Measurements from ENCODE around the gene WNT7A.
"Not testable (repeated sequence)": the region's sequence is repeated elsewhere in the genome, so short reads cannot be mapped to it uniquely, and the experiment has no call there.

WNT7A gene

DNA sequence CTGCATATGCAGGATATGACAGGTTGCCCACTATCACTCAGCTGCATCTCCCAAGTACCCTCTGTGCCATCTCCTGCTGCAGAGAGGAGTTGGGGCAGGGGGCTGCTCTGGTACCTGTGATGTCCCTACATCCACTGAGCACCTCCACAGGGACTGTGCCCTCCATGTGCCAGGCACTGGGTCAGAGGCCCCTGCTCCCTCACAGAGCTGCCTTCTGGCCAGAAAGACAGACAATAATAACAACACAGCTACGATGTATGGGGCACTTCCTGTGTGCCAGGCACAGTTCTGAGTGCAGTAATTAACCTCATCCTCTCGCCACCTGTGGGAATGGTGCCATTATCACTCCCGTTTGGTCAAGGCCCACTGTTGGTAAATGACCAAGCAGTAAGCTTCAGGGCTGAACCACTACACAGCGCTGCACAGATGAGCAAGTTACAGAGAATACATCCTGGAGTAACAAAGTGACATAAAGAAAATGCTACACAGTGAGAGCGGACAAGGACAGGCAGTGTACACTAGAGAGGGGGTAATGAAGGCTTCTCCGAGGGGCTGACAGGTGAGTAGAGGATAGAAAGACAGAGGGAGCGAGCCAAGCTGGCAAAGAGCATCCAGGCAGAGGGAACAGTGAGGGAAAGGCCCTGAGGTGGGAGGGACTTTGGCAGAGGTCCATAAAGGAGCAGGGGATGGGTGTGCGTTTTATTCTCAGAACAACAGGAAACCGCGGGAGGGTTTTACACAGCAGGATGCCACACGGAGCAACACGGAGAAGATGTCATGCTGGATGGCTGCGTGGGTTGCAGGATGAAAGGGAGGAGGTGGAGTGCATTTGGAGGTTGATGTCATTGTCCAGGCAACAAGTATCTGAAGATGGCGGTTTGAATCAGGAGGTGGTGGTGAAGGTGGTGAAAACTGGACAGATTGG lies 13.6 kb downstream of the WNT7A start:
- H3K4me3 ChIP-seq (ENCODE audit: low read depth, low read length): no peak overlapping the region

DNA sequence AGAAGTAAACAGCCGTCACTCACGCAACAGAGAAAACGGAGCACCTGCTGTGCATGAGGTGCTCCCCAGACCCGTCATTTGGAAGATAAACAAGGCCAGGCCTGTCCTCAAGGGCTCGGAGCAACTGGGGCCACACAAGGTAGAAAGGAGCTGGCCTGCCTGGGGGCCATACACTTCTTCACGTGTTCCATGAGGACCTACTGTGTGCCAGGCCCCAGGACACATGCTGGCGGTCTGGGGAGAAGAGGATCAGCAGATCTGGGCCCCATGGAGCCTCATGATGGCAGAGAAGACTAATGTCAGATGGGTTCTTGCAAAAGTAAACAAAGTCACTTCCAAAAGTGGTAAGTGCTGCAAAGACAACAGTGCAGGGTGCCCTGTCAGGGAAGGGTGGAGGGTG lies 14.3 kb downstream of the WNT7A start:
- no peak overlapping the region for H3K4me3 ChIP-seq (ENCODE audit: low read depth, low read length)

DNA sequence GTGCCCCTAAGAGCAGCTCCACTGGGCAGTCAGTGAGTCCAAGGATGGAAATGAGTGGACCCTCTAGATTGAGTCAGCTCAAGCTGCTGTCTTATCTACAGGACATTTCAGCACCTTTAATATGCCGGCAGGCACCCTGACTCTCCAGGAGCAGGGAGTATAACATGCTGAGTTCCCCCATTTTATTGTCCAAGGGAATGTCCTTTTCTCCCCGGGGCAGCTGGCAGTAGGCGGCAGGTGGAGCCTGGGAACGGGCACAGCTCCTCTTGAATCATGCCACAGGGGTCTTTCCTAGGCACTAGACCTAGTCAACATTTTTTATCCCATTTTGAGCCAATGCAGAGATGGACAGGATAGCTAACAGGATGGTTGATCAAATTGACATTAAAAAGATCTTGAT lies 14.8 kb downstream of the WNT7A start:
- H3K4me3 ChIP-seq (ENCODE audit: low read depth, low read length): no peak overlapping the region

DNA sequence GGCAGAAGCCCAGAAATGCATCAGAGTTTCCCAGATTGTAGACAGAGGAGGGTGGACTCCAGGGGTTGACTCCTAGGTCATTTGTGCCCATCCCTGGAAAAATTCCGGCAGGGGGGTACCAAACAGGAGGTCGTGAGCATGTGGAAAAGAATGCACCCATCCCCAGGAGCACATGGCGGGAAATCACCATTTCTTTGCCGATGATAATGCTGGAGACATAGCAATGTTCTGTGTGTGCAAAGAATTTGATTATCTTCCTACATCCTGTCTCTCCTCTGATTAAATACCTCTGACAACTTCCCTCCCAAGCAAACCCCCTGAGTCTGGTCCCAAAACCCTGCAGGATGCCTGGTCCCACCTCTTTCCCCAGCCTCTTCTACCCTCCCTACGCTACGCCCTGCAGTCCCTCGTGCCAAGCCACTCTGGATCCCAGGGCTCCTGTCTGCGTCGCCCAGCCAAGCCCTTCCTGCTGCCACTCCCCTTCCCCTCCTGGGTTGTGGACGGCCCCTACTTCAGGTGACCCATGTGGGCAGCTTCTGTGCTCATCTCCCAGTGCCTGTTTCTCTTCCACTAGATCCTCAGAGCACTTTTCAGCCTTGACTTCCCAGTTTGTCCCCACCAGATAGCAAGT lies 15.8 kb downstream of the WNT7A start:
- no peak overlapping the region for H3K4me3 ChIP-seq (ENCODE audit: low read depth, low read length)

DNA sequence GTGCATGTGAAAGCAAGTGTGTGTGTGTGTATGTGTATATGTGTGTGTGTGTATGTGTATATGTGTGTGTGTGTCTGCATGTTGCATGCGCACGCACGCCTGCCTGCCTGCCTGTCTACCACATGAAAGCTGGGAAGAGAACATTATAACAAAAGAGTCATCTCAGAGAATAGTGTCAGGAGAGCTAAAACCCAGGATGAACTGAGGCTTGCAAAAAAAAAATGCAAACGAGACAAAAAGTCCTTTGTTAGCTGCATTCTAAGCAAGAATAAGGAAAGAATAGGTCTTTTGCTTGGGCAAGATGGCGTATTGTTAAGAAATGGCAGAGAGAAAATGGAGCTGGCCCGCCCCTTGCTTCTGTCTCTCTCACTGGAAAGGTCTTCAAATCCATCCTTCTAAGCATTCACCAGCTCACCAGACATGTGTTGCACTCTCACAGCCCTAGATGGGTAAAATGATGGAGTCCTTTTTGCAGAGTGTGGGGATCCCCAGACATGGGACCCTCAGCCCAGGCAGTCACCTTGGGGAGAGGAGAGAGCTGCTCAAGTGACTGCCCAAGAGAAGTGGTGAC lies 16.4 kb downstream of the WNT7A start:
- no peak overlapping the region for H3K4me3 ChIP-seq (ENCODE audit: low read depth, low read length)

DNA sequence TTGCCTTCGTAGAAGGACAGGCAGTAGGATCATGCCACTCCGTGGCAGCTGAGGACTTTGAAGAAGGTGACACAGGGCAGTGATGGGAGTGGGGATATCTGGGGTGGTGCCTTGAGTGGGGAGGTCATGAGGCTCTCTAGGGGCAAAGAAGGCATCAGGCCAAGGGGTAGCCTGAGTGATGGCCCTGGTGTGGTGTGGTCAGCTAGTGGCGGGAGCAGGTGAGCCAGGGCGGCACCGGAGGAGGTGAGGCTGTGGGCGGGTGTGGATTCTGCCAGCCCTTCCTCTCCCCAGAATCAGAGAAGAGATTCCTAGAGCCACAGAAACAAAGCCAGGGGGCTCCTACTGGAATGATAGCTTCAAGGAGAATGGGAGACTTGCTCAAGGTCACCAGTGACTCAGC lies 18.4 kb downstream of the WNT7A start:
- H3K4me3 ChIP-seq (ENCODE audit: low read depth, low read length): no peak overlapping the region

DNA sequence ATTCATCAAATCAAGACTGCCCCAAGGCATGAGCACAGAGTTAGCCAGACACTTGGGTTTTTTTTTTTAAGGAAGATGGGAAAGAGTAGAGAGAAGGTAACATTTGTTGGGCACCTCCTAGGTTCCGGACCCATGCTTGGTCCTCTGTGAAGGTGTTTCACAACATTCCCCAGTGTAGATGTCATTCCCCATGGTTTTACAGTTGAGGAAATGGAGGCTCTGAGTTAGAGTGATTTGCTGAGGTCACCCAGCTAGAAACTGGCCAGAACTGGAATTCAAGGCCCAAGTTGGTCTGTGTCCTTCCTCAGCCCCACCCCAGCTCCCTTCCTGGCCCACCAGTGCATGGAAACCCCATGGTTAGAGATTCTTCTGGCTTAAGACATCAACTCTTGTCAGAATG lies 19.9 kb downstream of the WNT7A start:
- no peak overlapping the region for H3K4me3 ChIP-seq (ENCODE audit: low read depth, low read length)

DNA sequence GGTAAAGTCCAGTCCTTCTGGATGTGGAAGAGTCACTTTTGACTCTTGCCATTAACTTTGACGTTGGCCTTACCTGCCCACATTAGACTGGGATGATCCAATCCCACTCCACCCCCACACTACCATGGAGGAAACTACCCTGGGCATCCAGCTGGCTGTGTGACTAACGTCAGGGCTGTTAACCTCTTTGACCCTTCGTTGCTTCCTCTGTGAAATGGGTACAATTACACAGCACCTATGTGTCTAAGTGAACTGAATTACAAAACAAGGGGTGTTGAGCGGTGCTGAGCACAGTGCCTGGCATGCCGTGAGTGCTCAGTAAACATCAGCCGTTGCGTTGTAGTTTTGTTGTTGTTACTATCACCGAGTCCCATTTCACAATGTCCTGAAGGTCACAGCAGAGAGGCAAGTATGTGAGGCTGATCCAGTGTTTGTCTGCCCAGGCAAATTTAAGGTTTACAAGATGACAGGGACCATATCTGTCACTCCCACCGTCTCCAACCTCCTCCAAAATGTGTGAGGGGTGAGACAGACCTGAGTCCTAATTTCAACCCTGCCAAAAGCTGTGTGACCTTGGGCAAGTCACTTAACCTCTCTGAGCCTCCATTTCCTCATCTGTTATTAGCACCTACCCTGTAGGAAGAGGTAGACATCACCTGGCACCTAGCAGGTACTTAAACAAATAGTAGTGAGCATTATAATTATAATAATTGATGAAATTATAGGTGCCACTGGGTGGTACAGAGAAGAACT lies 20.9 kb downstream of the WNT7A start:
- no peak overlapping the region for H3K4me3 ChIP-seq (ENCODE audit: low read depth, low read length)

DNA sequence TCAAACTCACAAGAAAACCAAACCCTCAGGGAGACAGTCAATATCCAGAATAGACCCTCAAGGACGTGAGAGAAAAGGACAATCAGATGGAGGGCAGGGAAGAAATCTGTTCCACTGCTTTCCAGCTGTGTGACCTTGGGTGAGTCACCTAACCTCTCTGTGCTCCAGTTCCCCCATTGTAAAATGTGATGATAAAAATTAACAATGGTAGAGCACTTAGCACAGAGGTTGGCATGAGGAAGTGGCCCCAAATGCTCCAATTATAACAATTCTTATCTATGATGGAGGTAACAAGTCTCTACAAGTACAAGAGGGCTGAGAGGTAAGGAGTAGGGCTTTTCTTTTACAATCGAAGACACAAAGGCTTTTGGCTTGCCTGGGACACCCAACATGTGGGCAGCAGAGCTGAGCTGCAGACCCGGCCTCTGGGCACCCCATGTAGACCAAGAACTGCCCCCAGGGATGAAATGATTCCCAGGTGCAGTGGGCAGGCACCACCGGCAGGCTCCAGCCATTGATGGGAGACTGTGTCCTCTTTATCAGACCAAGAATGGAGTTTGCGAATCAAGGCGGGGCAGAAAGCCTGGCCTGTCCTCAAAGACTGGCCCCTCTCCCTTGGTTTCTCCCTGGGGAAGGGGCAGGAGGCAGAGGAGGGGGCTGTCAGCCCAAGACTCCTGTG lies 22.0 kb downstream of the WNT7A start:
- no peak overlapping the region for H3K4me3 ChIP-seq (ENCODE audit: low read depth, low read length)

DNA sequence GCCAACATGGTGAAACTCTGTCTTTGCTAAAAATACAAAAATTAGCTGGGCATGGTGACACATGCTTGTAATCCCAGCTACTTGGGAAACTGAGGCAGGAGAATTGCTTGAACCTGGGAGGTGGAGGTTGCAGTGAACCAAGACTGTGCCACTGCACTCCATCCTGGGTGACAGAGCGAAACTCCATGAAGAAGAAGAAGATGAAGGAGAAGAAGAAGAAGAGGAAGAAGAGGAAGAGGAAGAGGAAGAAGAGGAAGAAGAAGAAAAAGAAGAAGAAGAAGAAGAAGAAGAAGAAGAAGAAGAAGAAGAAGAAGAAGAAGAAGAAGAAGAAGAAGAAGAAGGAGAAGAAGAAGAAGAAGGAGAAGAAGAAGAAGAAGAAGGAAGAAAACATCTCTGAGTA lies 23.2 kb downstream of the WNT7A start:
- H3K4me3 ChIP-seq (ENCODE audit: low read depth, low read length): not testable (repeated sequence)

DNA sequence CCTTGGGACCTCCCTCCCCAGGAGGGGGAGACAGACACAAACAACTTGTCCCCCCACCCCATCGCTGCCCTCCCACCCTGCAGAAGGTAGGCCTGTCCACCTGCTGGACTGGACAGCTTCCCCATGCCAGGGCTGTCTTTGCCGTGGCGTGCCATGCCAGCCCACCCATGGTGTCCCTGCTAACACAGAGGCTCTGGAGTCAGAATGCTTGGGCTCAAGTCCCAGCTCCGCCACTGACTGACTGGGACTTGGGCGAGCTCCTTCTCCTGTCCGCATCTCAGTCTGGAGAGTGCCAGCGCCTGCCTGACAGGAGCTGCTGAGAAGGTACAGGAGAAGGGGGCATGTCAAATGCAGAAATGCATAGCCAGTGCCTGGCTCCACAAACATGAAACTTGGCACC lies 23.9 kb downstream of the WNT7A start:
- H3K4me3 ChIP-seq (ENCODE audit: low read depth, low read length): no peak overlapping the region

DNA sequence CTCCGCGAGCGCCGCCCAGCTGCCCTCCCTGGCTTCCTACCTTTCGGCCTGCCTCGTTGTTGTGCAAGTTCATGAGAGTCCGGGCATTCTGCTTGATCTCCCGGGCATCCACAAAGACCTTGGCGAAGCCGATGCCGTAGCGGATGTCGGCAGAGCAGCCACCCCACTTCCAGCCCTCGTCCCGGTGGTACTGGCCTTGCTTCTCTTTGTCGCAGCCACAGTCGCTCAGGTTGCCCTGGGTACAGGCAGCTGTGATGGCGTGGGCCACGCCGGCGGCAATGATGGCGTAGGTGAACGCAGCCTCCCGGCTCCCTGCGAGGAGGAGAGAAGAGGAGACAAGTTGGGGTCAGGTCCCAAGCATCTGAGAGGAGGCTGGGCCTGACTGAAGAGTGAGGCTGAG lies 25.4 kb downstream of the WNT7A start:
- no peak overlapping the region for H3K4me3 ChIP-seq (ENCODE audit: low read depth, low read length)

DNA sequence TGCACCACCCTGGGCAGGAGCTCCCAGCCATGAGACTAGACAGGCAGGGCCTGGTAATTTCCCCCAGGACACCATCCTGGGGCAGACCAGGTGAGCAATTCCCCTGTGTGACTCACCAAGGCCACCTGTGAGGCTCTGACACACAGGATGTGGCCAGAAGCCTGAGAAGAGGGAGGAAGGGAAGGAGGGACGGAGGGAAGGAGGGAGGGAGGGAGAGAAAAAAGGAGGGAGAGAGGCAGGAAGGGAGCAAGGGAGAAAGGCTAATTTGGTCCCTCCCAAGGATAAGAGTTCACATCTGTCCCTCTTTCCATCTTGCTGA lies 25.9 kb downstream of the WNT7A start:
- no peak overlapping the region for H3K4me3 ChIP-seq (ENCODE audit: low read depth, low read length)

DNA sequence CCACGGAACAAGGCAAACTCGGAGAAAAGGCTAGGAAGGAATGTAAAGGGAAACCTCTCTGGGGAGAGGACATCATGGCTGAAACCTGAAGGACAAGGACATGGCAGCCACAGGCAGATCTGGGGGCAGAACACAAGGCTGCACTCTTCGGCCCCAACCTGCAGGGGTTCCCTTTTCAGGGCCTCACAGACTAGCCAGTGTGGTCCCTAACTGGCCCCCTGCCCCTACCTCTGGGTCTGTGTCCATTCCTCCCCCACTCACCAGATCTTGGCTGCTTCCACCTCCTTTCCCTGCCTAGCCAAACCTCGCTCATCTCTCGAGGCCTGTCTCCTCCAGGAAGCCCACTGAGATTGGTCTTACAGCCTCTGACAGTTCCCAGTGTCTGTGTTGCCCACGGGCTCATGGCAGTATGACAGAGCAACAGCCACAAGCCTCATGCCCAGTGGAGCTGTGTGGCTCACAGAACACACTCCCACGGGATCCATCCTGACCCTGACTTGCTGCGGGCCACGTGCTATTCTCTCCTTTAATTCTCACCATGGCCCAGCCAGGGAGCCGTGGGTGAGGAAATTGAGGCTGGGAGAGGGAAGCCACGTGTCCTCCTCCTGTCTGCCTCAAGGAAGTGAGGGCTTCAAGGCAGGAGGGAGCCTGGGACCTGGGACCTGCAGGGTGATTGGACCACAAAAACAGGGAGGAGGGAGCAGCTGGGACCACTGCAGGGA lies 26.5 kb downstream of the WNT7A start:
- H3K4me3 ChIP-seq (ENCODE audit: low read depth, low read length): no peak overlapping the region

DNA sequence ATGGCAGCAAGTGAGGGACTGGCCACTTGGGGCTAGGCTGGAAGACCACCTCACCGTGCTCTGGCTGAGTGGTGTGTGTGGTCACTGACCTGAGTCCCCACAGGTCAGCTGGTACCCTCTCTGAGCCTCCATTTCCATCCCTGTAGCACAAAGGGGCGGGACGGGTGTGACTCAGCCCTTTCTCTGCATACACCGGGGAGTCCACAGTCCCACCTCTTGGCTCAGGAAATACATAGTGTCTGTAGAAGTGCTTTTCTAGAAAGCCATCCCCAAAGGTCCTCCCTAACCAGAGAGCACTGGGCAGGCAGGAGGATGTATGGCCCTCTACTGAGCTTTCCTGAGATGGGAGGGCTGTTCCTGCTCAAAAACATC lies 27.2 kb downstream of the WNT7A start:
- no peak overlapping the region for H3K4me3 ChIP-seq (ENCODE audit: low read depth, low read length)

DNA sequence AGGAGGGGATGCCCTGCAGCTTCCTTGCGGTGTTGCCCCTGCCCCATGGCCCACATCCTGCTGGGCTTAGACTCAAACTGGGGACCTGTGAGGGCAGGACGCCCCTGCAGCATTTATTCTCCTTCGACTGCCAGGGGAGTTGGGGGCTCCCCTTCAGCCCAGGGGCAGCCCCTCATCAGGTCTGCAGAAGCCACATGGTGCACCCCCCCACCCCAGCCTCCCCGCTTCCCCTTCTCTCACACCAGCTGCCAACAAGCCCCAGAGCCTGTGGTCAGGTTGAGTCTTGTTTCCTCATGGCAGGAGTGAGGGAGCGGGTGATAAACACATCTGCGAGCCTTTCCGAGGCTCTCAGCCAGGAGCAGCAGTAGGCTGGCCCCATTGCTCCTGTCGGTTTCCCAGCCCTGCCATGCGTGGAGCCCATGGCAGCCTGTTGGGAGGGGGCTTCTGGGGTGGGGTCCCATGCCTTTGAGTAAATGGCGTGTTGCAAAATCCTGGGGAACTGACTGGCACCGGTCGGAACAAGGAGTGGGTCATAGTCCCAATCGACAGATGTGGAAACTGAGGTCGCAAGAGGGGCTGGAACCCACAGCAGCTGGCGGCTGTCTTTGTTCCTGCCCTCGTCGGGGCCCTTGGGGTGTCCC lies 27.8 kb downstream of the WNT7A start:
- H3K4me3 ChIP-seq (ENCODE audit: low read depth, low read length): no peak overlapping the region

DNA sequence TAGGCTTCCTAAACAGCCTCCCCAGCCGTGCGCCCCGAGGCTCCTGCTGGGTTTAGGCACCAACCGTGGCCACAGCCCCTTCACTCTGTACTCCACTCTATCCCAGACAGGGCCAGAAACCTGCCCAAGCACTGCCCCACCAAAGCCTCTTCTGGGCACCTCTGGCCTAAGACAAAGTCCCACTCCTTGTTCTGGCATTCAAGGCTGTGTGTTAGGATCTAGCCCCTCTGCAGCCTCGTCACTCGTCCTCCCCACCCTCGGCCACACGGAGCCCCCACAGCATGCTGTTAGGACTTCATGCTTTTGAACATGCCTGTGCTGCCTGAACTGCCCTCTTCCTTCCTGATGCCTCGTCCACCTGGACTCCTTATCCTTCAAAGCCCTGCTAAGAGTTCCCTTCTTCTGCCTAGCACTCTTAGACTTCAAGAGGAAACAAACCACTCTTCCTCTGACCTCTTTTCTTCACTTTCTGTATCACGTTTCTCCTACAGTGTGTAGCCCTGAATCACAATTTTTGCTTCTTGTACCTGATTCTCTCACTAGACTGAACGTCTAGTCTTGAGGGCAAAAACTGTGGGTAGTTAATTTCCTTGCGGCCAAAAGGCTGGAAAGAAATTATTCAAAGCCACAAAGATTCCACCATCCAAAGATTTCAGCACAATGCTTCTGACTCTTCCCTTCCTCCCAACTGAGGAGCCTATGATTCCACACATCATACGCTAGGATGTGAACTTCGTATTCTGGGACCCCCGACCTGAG lies 28.6 kb downstream of the WNT7A start:
- H3K4me3 ChIP-seq (ENCODE audit: low read depth, low read length): no peak overlapping the region

DNA sequence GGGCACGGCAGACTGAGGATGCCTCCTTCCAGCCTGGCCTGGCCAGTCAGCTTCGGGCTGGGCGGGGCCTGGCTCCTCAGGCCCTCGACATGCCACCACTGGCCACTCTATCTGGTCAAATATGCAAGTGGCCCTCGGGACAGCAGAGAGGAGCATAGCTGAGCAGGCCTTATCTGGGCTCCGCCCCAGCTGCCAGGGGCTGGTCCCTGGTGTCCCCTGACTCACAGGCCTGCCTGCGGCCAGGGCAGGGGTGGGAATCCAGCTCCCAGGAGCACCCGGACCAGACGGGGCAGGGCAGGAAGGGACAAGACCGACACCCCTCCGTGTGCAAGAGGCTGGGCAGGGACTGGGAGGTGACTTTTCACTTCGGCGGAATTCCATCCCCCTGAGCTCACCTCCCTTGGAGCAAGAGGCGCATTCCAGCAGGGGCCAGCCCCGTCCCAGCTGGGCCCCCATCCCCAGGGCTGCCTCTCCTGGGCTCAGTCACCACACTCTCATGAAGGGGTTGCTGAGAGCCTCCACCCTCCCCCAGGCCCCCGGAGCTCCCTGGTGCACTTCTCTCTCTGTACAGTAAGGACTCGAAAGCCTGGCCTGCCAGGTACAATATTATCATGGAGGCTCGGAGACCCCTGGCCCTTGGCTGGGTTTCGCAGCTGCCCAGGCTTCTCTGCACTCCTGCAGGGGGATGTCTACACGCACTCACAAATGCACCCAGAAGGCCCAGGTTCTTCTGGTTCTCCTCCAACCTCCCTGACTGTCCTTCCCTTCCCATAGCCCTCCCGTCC lies 29.5 kb downstream of the WNT7A start:
- no peak overlapping the region for H3K4me3 ChIP-seq (ENCODE audit: low read depth, low read length)

DNA sequence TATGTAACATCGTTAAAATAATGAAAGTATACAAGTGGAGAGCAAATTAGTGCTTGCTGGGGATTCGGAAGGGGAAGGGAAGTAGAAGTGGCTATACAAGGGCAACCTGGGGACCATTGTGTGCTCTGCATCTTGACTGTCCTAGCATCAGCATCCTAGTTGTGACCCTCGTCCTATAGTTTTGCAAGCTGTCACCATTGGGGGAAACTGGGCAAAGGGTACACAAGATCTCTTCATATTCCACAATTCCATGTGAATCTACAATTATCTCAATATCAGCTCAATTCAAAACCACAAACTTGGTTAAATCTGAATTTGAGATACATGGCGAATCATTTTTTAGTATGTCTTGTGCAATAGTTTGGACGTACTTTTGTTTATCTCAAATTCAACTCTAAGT lies 30.9 kb downstream of the WNT7A start:
- no peak overlapping the region for H3K4me3 ChIP-seq (ENCODE audit: low read depth, low read length)

Measured in iPS-11a (cell line).